Measurements from ENCODE around the gene METTL4. TPM values are rescaled to one million over a fixed set of nuclear protein-coding genes. Genes with fewer than 3 reads are reported as not detected.
"Not testable (repeated sequence)": the region's sequence is repeated elsewhere in the genome, so short reads cannot be mapped to it uniquely, and the experiment has no call there.

METTL4 gene
- total RNA-seq, 2 donors from 2014 or later = 11.2 to 17.5 TPM

GRCh38 chr18:2526329-2526728 is 45.0 kb downstream of the METTL4 start:
- no peaks in the 10 kb centered on the region for H3K4me1 ChIP-seq (ENCODE audit: control insufficient read depth, insufficient read depth, low read length)
- H3K4me1 Mint-ChIP-seq = peaks cover 11% of the 10 kb centered on the region
- WGBS, 2 experiments (ENCODE audit: insufficient coverage in 1 of 2, insufficient read length in 1 of 2) = 79 to 100% methylated on average over 2 of the region's 2 CpGs

GRCh38 chr18:2524794-2525198 is 46.5 kb downstream of the METTL4 start:
- not testable (repeated sequence) for H3K9ac ChIP-seq (ENCODE audit: extremely low read depth, low read length, poor library complexity, severe bottlenecking); H3K36me3 ChIP-seq (ENCODE audit: control insufficient read depth, insufficient read depth, low read length)

More at GRCh38 chr18:2526329-2526728, 45.0 kb downstream of the METTL4 start:
- Histone ChIP-seq H3K36me3 (ENCODE audit: control insufficient read depth, insufficient read depth, low read length) (no peaks in the 10 kb centered on the region), H3K27ac (ENCODE audit: low read depth, low read length) (no peak overlapping the region), H3K9ac (ENCODE audit: extremely low read depth, low read length, poor library complexity, severe bottlenecking) (no peak overlapping the region), H3K4me3 (ENCODE audit: low read length) (peak overlapping the region; percentile 6), H3K9me3 (ENCODE audit: control insufficient read depth, low read length) (peaks cover 28% of the 10 kb centered on the region), H3K27me3 (ENCODE audit: control insufficient read depth, insufficient read depth, low read length, poor library complexity, severe bottlenecking) (no peaks in the 10 kb centered on the region)
- Mint-ChIP-seq H3K27me3 (ENCODE audit: insufficient read depth) (no peaks in the 10 kb centered on the region), H3K4me3 (no peak overlapping the region), H3K36me3 (ENCODE audit: low read depth) (peaks cover 9% of the 10 kb centered on the region), H3K9me3 (peaks cover 18% of the 10 kb centered on the region), H3K27ac (no peak overlapping the region)
- TF ChIP-seq CTCF (conservative IDR thresholded peaks at IDR 0.05) = no peak
- DNase-seq = no peak

GRCh38 chr18:2522112-2522511 is 49.2 kb downstream of the METTL4 start:
- WGBS, 2 experiments (ENCODE audit: insufficient coverage in 1 of 2, insufficient read length in 1 of 2) = 84 to 94% methylated on average over 2 to 4 of the region's 4 CpGs
- no peak for DNase-seq
- H3K27ac ChIP-seq (ENCODE audit: low read depth, low read length) = no peak overlapping the region
- Mint-ChIP-seq H3K36me3 (ENCODE audit: low read depth) (peaks cover 5% of the 10 kb centered on the region), H3K4me3 (no peak overlapping the region), H3K4me1 (peaks cover 11% of the 10 kb centered on the region), H3K27ac (no peak overlapping the region), H3K27me3 (ENCODE audit: insufficient read depth) (no peaks in the 10 kb centered on the region), H3K9me3 (peaks cover 5% of the 10 kb centered on the region)
- H3K9me3 ChIP-seq (ENCODE audit: control insufficient read depth, low read length) = peaks cover 4% of the 10 kb centered on the region
- no peaks in the 10 kb centered on the region for H3K4me1 ChIP-seq (ENCODE audit: control insufficient read depth, insufficient read depth, low read length)
- H3K36me3 ChIP-seq (ENCODE audit: control insufficient read depth, insufficient read depth, low read length) = no peaks in the 10 kb centered on the region
- no peak overlapping the region for H3K4me3 ChIP-seq (ENCODE audit: low read length)
- H3K9ac ChIP-seq (ENCODE audit: extremely low read depth, low read length, poor library complexity, severe bottlenecking) = no peak overlapping the region
- TF ChIP-seq CTCF (conservative IDR thresholded peaks at IDR 0.05) = no peak
- H3K27me3 ChIP-seq (ENCODE audit: control insufficient read depth, insufficient read depth, low read length, poor library complexity, severe bottlenecking) = no peaks in the 10 kb centered on the region

More at GRCh38 chr18:2524794-2525198, 46.5 kb downstream of the METTL4 start:
- not testable (repeated sequence) for H3K4me3 Mint-ChIP-seq; H3K27ac ChIP-seq (ENCODE audit: low read depth, low read length); H3K27me3 Mint-ChIP-seq (ENCODE audit: insufficient read depth); H3K36me3 Mint-ChIP-seq (ENCODE audit: low read depth); H3K27me3 ChIP-seq (ENCODE audit: control insufficient read depth, insufficient read depth, low read length, poor library complexity, severe bottlenecking); DNase-seq; H3K9me3 Mint-ChIP-seq; H3K4me1 ChIP-seq (ENCODE audit: control insufficient read depth, insufficient read depth, low read length); H3K4me3 ChIP-seq (ENCODE audit: low read length)
- peaks cover 15% of the 10 kb centered on the region for H3K9me3 ChIP-seq (ENCODE audit: control insufficient read depth, low read length)
- 11 to 28% methylated on average over 2 of the region's 2 CpGs for WGBS, 2 experiments (ENCODE audit: insufficient coverage in 1 of 2, insufficient read length in 1 of 2)
- H3K27ac Mint-ChIP-seq = peak overlapping the region; percentile 55
- H3K4me1 Mint-ChIP-seq = peaks cover 11% of the 10 kb centered on the region

GRCh38 chr18:2518473-2518872 is 52.8 kb downstream of the METTL4 start:
- Mint-ChIP-seq H3K4me1 (peaks cover 1% of the 10 kb centered on the region), H3K4me3 (no peak overlapping the region), H3K27me3 (ENCODE audit: insufficient read depth) (no peaks in the 10 kb centered on the region), H3K27ac (no peak overlapping the region), H3K9me3 (no peaks in the 10 kb centered on the region), H3K36me3 (ENCODE audit: low read depth) (peaks cover 1% of the 10 kb centered on the region)
- TF ChIP-seq CTCF (conservative IDR thresholded peaks at IDR 0.05) = no peak
- DNase-seq = no peak
- Histone ChIP-seq H3K27me3 (ENCODE audit: control insufficient read depth, insufficient read depth, low read length, poor library complexity, severe bottlenecking) (no peaks in the 10 kb centered on the region), H3K4me1 (ENCODE audit: control insufficient read depth, insufficient read depth, low read length) (no peaks in the 10 kb centered on the region), H3K27ac (ENCODE audit: low read depth, low read length) (no peak overlapping the region), H3K9me3 (ENCODE audit: control insufficient read depth, low read length) (no peaks in the 10 kb centered on the region), H3K4me3 (ENCODE audit: low read length) (no peak overlapping the region), H3K36me3 (ENCODE audit: control insufficient read depth, insufficient read depth, low read length) (no peaks in the 10 kb centered on the region), H3K9ac (ENCODE audit: extremely low read depth, low read length, poor library complexity, severe bottlenecking) (no peak overlapping the region)
- WGBS, 2 experiments (ENCODE audit: insufficient coverage in 1 of 2, insufficient read length in 1 of 2) = 65 to 73% methylated on average over 4 to 5 of the region's 5 CpGs

Measured in endodermal cell (in vitro differentiated cells).